Hippocampal formation (tissue), 2 donors: Measurements from ENCODE around the gene HOXA6.

Source experiments
- DNase-seq, 2 donors: peaks; one replicate each; lab custom pipeline; 2025; lab: John Stamatoyannopoulos, UW

The HOXA6 gene

DNA sequence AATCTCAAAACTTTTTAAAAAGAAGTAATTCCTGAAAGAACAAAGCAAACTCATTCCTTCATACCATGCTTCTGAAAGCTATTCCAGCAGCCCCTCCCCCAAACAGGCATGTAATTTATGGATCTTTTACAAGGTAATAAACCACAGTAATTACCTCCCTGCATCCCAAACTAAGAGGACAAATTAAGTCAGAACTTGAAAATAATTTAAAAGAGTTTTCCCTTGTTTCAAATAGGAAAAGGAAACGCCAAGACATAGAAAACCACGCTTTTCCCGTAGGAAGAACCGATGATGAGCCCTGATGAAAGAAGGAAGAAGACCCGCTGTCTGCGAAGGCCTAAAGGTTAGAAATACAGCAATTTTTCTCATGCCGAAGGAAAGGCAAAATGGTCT lies 25.9 kb downstream of the HOXA6 start:
- no peak for DNase-seq

DNA sequence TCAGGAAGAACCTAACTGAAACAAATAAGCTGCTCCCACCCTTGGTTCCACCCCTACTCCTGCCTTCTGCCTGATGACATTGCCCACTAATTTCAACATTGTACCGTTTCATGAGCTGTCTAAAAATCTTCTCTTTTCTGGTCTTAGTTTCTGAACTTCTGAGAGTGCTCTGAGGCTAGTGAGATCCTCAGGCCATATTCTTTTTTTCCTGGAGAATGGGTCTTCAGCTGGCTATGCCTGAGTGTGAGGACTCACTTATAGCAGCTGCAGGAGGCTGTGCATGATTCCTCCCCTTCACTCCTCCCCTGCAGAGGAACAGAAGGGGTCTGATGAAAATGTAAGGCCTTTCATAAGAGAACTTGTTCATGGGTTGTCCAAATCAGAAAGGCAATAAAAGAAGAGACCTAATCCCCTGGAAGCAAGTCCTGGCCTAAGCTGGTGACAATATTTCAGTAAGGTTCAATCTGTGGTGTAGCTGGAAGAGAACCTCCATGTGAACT lies 28.1 kb downstream of the HOXA6 start:
- DNase-seq: no peak

DNA sequence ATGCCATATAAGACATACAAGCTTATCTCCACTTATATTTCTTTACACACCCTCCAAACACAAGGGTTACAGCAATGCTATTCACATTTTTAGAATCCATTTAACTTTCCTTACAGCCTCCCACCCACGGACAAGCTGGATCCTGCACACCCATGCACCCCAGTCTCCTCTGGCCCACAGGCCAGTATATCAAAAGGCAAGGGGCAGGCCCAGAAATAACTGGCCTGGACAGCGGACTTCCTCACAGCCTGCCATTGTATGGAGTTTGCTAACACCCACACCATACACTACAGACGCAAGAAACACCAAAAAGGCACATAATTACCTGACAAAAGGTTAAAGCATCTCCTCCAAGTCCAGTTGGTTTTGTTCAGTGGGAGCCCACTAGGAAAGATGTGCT lies 29.0 kb downstream of the HOXA6 start:
- no peak for DNase-seq

DNA sequence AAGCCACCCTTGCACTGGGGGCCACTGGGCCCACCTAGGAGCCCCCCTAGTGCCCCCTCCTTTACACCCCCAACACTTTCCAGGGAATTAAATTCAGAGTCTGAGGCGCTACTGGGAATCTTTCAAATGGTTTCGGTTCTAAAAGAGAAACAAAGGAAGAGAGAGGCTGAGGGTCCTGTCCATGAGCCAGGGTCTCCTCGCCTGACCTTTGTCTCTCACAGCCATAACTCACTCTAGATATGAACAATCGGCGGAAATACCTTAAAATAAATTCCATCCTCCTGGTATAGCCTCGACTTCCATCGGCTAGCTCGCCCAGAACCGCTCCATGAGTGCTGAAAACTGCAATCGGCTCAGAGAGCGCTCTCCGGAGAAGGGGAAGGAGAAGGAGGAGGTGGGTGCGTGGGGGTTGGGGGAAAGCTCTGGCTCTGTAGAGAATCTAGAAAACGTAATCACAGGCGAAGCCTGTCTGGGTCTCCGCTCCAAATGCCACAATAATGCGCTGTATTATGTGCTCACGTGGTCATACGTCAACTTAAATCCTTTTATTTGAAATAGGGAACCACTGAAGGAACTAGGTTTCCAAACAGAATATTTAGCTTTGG lies 29.6 kb downstream of the HOXA6 start:
- DNase-seq: no peak

DNA sequence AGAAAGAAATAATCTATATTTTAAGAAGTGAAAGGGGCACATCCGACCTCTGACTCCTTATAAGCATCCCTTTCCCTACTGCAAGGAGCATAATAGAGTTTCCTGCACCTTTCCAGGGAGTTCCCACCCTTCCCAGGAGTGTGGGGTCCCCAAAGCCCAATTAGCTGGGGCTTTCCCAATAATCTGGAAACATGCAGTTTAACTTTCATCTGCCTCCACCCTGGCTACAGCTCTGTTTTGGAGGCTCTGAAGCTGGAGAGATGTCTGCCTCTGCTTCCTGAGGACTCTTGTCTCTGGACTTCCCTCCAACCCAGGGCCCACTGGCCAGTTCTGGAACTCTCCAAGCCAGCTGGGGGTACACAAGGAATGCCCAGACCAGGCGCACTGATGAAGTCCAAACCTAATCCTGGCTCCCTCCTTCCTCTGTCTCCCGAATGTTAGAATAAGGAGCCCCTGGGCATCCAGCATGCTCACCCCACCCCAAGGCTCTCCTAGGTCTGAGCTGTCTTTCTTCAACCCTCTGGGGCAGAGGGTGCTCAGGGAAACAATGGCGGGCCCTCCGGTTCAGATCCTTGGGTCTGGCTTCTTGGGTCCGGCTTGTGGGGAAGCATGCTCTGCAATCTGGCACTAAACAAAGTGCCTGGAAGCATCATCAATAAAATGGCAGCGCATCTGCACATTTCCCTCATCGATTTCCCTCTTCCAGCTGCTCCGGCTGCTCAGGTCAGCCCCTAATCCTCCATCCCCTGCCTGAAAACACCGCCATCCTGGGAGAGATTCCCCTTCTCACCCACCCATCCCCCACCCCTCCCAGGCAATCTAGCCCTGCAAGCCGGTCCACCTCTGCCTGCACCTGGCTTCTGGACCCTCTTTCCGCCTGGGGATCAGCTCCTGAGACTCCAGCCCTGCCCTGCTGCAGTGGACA lies 30.4 kb downstream of the HOXA6 start:
- DNase-seq: no peak

DNA sequence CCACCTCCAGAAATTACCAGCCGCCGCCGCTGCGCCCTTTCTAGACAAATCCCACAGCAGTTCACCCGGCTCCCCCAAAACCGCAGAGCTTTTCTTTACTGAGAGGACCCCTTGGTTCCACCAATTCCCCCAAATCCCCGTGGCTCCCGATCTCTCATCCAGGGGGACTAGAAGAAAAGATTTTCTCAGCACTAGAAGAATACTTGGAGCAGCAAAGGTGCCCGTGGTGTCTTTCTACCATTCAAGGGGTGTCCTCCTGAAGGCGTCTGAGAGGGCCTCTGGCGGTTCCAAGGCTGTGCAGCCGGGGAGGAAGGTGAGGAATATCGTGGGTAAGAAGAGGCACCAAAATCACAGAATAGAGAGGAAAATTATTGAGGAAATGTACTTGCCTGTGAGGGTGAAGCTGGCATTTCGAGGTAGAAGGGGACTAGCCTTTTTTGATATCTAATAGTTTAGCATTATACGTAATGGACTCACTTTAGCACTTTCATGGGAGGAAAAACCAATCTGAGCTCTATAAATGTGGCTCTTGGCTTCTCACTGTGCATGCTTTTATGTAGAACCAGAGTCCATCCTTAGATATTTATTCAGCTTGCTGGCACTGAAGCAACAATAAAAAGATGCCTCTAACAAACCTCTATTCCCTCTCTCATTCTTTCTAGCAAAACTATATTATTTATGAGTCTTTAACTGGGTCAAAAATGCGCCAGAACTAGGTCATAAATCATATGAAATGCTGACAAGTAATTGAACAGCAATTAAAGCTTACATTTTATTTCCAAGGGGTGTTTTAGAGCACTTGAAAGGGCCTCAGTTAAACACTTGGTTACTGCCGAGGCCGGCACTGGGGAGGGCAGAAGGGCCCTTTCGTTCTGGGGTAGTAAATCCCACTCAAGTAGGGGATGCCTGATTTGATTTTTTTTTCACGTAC lies 31.3 kb downstream of the HOXA6 start:
- no peak for DNase-seq

DNA sequence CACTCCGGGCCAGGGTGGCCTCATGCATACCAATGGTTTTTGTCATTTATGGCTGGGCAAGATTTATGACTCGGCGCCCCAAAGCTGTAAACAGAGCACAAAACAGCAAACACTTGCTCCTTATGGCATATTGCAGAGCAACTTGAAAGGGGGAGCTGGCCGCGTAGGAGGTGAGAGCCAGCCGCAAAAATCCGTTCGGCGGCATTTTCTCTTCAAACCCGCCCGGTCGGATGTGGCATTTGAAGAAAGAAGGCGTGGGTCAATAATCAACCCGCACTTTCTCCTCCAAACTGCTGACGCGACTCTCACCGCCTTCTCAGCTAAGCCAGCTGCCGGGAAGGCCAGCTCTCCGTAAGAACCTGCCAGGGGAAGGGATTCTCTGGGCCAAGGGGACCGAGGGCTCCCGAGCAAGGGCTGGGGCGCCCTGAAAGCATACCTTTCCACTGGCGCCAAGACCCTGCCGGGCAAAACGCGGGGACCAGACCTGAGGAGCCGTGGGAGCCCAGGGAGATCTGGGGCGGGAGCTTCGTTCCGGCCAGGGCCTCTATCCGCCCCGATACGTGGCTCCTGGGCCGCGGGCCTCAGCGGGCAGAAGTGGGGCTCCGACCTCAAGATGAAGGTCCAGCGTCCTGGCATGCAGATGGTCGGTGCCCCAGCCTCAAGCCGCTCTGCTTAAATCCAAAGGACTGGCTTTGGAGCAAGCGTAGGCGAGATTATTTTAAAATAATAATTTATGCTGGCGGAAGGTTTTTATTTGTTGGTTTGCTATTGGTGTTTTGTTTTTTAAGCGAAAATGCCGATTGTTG lies 32.1 kb downstream of the HOXA6 start:
- no peak for DNase-seq

DNA sequence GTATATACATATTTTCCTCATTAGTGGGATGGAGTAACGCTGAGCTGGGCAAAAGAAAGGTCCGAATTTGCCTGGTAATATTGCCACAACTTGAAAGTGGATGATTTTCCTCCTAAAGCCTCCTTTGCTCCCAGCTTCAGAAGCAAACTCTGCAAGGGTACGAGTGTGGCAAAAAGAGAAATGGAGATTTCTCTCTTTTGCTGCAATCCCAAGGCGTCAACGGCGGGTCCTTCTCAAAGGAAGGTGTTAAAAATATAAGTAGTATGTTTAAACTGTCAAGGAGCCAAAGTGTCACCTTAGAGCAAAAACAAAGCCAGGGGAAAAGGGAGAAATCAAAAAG lies 32.7 kb downstream of the HOXA6 start:
- DNase-seq: no peak

DNA sequence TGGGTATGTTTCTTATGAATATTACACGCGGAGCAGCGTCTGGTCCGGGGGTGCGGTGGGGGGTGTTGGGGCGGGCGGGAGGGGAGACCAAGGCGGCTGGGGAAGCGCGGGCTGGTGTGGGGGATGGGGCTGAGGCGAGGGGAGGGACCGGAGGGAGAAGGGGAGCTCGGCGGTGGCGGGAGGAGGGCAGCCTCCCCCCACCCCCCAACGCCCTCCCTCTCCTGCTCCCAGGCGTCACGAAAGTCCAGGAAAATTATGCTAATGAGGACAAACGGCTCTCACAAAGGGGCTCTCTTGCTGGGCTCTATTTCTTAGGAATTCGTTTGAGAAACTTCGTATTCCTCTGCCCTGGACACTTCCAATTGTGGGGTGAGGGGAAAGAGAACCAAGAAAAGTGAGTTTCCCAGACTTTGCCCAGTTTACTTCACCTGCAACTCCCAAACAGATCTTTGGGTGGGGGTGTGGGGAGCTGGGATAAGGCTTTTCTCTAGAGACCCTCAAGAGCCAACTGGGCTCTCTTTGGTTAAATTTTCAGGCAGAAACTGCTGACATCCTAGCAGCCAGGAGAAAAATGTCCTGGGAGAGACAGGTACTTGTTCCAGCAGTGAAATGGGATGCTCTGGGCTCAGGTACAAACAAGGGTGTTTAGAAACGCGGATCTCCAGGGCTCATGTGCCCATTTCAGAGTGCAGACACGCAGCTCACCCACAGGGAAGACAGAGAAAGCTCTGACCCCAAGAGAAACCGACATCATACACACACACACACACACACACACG lies 33.4 kb downstream of the HOXA6 start:
- DNase-seq: no peak

DNA sequence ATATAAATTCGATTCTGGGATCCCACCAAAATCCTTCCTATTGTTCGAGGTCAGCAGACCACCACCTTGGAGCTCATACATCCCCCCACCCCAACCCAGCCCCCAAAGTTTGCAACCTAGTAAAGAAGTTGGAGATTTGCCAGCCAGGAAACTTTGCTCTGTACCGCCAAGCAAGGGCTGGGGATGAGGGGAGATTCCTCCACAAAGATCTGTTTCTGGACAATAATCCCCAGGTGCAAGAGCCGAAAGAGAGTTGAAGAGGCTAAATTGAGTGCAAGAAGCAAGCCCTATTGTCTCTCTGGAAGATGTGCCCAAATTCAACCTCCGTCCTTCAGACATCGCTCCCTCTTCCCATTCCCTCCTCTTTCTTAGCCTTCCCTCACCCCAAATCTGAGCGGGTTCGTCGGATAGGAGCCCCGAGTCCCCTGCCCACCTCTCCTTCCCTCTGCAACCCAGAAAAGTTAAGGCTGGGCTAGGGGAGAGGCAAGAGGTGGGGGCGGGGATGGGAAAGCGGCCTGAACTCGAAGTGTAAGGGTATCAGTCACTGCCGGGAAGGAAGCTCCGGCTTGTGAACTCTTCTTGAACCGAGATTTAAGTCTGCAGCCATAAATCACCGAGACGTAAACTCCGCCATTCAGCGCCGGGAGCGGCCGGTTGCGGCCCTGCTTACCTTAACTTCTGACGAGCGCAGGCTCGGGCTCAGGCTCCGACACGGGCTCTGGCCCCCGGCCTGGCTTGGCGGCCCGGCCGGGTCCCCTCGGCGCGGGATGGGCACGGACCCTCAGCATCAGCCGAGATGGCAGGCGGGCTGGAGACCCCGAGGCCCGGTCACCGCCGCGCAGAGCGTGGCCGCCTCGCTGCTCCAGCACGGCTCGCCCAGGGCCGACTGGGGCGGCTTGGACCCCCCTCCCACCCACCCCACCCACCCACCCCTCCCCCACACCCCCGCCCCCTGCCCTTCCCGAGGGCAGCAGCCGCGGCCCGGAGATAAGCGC lies 34.3 kb downstream of the HOXA6 start:
- DNase-seq: no peak

DNA sequence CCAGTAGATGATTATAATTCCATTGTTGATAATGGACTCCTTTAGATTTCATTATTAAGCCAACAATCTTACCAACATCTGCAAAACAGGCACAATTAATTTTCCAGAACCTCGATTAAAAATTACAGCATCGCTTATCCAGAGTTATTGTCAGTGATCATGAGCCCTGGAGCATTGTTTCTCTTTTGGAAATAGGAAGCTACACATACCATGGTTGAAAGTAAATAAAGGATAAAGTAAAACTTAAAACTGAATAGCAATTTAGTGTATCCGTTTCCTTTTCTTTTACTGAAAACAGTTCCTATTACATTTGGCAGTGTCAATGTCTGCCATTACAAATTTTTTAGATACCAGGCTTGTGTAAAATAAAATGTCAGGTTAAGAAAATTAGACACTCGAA lies 35.2 kb downstream of the HOXA6 start:
- DNase-seq: no peak

DNA sequence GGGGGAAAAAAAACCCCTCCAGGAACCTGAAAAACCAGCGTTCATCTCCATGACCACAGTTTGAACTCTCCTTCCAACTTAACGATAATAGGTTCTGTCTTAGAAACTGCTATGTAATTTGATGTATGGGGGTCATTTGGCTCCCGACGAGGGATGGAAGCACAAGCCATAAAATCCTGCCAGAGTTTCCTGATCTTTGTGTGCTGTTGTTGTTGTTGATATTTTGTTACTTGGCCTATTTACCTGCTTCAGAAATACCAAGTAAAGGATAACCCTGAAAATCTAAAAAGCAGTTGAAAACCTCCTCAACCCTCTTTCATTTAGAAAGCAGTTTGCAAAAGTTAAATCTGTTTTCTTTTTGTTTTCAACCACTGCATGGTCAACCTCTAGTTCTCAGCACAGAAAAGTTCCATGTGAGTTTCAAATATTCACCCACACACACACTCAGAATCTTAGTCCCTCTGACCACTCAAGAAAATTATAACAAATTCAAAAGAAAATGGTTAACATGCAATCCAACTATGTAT lies 35.8 kb downstream of the HOXA6 start:
- DNase-seq: no peak

DNA sequence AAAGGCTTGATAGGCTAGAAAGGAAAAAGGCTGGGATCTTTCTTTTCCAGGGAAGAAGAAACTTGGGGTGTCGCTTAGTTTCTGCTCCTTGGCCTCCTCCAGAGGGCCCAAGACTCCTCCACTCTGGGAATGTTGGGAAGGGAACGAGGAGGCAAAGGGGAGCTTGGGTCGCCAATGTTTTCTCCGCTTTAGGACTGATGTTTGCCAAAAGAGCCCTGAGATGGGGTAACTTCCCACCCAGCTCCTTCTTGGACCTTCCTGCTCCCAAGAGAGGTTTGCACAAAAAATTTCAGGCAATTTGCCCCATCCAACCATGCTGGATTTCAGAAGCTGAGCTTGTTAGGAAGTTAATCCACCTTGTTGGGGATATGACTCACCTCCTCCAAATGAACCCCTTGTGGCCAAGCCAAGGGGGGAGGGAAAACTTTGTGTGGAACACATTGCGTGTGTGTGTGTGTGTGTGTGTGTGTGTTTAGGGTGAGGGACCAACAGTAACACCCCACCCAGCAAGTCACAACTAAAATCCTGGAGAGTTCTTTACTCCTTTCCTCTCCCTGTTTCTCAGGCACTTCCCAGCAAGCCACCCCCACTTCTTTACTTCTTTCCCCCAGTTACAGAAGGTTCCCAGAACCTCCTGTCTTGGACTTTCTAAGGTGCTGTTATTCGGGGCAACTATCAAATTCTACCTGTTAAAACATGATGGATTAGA lies 36.4 kb downstream of the HOXA6 start:
- no peak for DNase-seq

DNA sequence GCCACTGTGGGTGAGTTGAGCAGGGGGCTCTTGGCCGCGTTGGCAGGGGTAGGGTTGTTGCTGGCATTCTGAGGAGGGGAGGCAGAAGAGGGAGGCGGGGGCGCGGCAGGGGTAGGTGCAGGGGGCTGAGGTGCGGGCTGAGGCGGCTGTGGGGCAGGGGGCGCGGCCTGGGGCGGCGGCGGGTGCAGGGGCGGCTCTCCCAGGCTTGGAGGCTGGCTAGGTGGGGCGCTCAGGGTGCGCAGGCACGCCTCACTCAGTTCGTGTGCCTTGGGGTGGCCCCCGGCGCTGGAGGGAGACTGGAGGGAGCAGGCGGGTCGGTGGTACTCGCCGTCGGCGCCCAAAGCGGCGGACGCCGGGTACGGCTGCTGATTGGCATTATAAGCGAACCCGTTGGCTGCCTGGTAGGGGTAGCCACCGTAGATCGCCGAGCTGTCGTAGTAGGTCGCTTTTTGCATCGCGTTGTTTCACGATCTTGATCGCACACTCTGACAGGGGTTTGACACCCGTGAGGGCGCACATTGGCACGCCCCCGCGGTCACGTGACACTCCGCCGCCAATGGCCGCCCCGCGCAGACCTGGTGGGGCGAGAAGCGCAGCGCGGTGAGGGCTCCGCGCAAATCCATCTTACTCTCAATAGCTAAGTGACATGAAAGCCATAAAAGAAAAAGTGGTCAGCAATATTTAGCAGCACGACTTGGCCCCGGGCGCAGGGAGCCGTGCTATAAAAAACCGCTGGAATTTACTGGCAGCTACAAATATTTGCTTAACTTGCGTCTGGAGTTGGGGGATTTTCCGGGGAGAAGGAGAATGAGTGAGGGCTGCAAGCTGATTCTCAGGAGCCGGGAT lies 37.2 kb downstream of the HOXA6 start:
- DNase-seq: no peak

DNA sequence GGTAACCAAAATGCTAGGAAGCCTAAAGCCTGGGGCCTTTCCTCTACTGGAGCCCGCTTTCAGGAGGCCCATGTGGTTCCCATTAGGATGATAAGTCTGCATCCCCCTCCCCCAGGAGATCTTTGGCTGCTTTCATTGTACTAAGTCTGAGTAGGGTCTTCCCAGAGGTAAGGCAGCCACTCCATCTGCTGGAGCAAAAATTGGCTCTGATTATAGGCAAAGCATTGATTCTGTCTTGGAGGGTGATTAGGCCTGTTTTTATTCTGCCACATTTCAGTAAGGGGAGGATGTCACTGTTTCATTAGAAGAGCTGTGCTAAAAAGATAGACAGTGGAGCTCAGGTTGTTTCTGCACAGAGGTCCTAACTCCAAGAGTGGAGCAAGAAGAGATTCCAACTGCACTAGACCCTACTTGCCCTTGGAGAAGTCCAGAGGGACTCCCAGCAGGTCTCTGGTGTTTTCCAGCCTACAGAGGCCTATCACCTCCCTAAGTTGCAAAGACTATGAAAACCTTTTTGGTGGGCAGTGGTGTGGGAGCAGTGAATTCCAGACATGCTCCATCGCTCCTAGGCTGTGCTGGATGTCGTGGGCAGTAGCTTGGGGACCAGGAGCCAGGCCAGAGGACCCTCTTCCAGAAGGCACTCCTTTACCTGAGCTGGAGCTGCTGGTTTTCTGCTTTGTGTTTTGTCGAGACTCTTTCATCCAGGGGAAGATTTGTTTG lies 37.9 kb downstream of the HOXA6 start:
- no peak for DNase-seq

DNA sequence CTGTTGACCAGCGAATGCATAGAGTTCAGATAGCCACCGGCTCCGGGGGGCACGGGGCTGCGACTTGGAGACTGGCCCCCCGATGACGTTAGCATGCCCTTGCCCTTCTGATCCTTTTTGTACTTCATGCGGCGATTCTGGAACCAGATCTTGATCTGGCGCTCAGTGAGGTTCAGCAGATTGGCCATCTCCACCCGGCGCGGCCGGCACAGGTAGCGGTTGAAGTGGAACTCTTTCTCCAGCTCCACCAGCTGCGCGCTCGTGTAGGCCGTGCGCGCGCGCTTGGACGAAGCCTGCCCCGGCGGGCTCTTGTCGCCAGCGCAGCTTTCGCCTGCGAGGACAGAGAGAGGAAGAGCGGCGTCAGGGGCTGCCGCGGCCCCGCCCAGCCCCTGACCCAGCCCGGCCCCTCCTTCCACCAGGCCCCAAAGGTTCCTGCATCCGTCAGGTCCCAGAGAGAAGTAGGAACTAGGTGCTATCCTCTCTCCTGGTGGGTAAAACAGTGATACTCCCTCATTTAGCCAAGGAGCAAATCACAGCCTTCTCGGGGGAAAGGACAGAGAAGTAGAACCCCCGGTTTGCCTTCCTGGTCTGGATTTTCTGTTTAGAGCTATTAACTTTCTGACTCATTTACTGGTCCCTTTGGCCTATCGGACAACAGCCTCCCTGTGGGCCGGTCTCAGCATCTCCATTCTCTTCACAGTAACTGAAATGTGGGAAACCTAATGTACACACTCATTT lies 39.0 kb downstream of the HOXA6 start:
- no peak for DNase-seq
